ENCODE data around the gene OR7A5.

DNA sequence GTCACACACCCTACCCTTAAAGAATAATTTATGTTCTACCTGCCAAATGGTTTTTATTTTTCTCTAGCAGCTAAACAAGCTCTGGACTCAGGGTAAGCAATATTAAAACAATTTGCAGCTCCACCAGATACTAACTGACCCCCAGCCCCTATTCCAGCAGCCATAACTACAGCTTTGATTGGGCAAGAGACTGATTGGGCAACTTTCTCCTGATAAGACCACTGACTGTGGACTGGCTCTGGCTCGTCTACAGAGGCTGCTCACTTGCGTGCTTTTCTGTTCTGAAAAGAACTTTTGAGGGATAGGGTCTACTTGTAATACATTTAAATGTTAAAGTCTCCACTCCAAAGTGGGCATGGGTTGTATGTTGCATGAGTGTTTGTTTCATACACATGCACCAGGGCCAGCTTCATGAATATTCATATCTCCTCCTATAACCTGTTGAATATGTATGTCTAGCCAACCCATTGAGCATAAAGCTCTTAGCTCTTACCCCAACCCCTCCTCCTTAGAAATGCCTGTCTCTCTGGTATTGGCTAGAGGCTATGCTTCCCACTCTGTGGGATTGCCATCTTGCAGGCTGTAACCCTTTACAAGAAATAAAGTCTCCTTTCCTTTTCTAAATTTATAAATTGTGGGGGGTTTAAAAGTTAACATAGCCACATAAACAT lies 19.9 kb downstream of the OR7A5 start:
- TF ChIP-seq CTCF (conservative IDR thresholded peaks at IDR 0.05; ENCODE audit: low read length) = no peak
- TF ChIP-seq EZH2phosphoT487 (IDR thresholded peaks at IDR 0.05; ENCODE audit: borderline replicate concordance, low read depth, low read length) = no peak
